BJ (cell line): ENCODE measurements around the gene COA5. TPM values are rescaled to one million over a fixed set of nuclear protein-coding genes. Genes with fewer than 3 reads are reported as not detected.

Experiments used
- CTCF ChIA-PET: fragments of 350-600 bp; formaldehyde crosslinking; extraction: SDS; loops from one replicate; lab custom pipeline; 2021; ENCODE audit warnings: antibody characterized with exemption, inconsistent platforms; lab: Yijun Ruan, JAX
- POLR2A ChIA-PET: fragments of 300-600 bp; sonication (Branson Sonifier 250); formaldehyde crosslinking; extraction: SDS; loops from one replicate; lab custom pipeline; 2021; ENCODE audit warnings: antibody characterized with exemption; lab: Charles Lee
- DNase-seq: peaks from one replicate; pipeline ENCODE4 v3.0.0-alpha.2; 2011; ENCODE audit warnings: low read depth
- H3K27me3 ChIP-seq: 2 replicates; pipeline ENCODE4 v1.6.0; 2011; ENCODE audit warnings: low read length; ENCODE audit not compliant: control insufficient read depth, insufficient read depth
- H3K36me3 ChIP-seq: 2 replicates; pipeline ENCODE4 v1.5.1; 2011; ENCODE audit warnings: low read length; ENCODE audit not compliant: control insufficient read depth, insufficient read depth
- H3K4me3 ChIP-seq: 2 replicates; pipeline ENCODE4 v1.5.1; 2011; ENCODE audit warnings: low read depth, mild to moderate bottlenecking, control low read depth, low read length
- CTCF ChIP-seq: IDR thresholded peaks from 2 replicates; pipeline ENCODE4 v1.5.1; 2011; ENCODE audit warnings: low read depth, mild to moderate bottlenecking, control low read depth, inconsistent platforms, low read length, moderate library complexity; ENCODE audit not compliant: insufficient read depth
- polyA plus RNA-seq: library from polyadenylated mRNA; depleted of rRNA; stranded (reverse); fragments of >200 nt; gene quantifications from 2 replicates; pipeline ENCODE4 v1.2.3, GENCODE V29; 2011

The COA5 gene
- polyA plus RNA-seq, 1 experiment: 23.0 TPM

- CTCF ChIA-PET: interaction anchor here (0.6 kb wide), 1 partner anchor 518 kb away, joined by 3 read pairs; no protein-coding TSS in a partner anchor
- no peak for TF ChIP-seq CTCF
- no peak for DNase-seq
- Histone ChIP-seq H3K27me3 (no peaks in the 10 kb centered on the region), H3K36me3 (peaks cover 18% of the 10 kb centered on the region), H3K4me3 (no peak overlapping the region)
- POLR2A ChIA-PET: no interaction called here
Observed at GRCh38 chr2:98615481-98615880, 7.2 kb upstream of the COA5 start.

GRCh38 chr2:98614024-98614739 lies 5.9 kb upstream of the COA5 start:
- Histone ChIP-seq H3K36me3 (peaks cover 21% of the 10 kb centered on the region), H3K27me3 (no peaks in the 10 kb centered on the region), H3K4me3 (no peak overlapping the region)
- no peak for DNase-seq
- ChIA-PET CTCF (interaction anchor here (1.0 kb wide), 1 partner anchor 53 kb away, joined by 3 read pairs; no protein-coding TSS in a partner anchor), POLR2A (no interaction called here)
- no peak for TF ChIP-seq CTCF

GRCh38 chr2:98608962-98609604 lies 771 bp upstream of the COA5 start:
- no peaks in the 10 kb centered on the region for H3K27me3 ChIP-seq
- DNase-seq: no peak
- ChIA-PET POLR2A (no interaction called here), CTCF (interaction anchor here (1.0 kb wide), 1 partner anchor 30 kb away, joined by 3 read pairs; no protein-coding TSS in a partner anchor)
- peaks cover 9% of the 10 kb centered on the region for H3K36me3 ChIP-seq
- H3K4me3 ChIP-seq: peak overlapping the region; percentile 90
- no peak for TF ChIP-seq CTCF

GRCh38 chr2:98607741-98608115 lies 584 bp downstream of the COA5 start:
- POLR2A ChIA-PET: no interaction called here
- no peak for TF ChIP-seq CTCF
- no peak for DNase-seq

GRCh38 chr2:98607104-98607503 lies 1.2 kb downstream of the COA5 start:
- H3K27me3 ChIP-seq: no peaks in the 10 kb centered on the region
- DNase-seq: no peak
- CTCF ChIA-PET: no interaction called here
- POLR2A ChIA-PET: no interaction called here
- peak overlapping the region; percentile 90 for H3K4me3 ChIP-seq
- TF ChIP-seq CTCF: no peak
- peaks cover 8% of the 10 kb centered on the region for H3K36me3 ChIP-seq

More at GRCh38 chr2:98607741-98608115, 584 bp downstream of the COA5 start:
- peak overlapping the region; percentile 90 for H3K4me3 ChIP-seq
- no peaks in the 10 kb centered on the region for H3K27me3 ChIP-seq
- H3K36me3 ChIP-seq: peaks cover 6% of the 10 kb centered on the region
- CTCF ChIA-PET: no interaction called here
